NCI-H526 (cell line): ENCODE data around the gene TRIM24.
"Not testable (repeated sequence)": the region's sequence is repeated elsewhere in the genome, so short reads cannot be mapped to it uniquely, and the experiment has no call there.

Experiments
- DNase-seq, 2 experiments: peaks; one replicate each; lab custom pipeline; 2025; lab: John Stamatoyannopoulos, UW

Gene TRIM24

DNA sequence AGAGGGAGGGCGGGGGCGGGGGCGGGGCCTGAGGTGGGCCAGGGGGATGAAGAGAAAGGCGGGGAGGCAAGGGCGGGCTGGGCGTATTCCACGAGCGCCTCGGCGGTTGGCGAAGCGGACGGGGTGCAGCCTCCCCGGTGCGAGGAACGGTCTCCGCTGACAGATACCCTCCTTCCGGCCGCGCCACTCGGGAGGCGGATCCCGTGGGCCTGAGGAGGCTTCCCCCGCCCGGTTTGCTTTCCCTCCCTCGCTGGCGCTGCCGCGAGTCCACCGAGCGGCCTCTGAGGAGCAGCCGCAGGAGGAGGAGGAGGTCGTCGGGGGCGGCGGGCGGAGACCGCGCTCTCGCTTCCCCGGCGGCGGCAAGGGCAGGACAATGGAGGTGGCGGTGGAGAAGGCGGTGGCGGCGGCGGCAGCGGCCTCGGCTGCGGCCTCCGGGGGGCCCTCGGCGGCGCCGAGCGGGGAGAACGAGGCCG lies at the start of gene TRIM24:
TSS of gene TRIM24 (plus strand) at position 84 of the 473 bp plus-strand sequence. CDS start at position 374, 290 bp downstream.
- no peak for DNase-seq

DNA sequence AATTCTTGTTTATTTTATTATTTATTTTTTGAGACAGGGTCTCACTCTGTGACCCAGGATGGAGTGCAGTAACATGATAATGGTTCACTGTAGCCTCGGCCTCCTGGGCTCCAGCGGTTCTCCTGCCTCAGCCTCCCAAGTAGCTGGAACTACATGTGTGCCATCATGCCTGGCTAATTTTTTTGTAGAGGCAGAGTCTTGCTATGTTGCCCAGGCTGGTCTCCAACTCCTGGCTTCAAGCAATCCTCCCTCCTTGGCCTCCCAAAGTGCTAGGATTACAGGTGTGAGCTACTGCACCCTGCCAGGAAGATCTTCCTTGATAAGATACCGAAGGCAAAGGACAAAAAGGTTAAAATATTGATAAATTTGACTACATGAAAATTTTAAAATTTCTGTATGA lies 48.0 kb upstream of the TRIM24 start:
- DNase-seq, result not testable (repeated sequence)

DNA sequence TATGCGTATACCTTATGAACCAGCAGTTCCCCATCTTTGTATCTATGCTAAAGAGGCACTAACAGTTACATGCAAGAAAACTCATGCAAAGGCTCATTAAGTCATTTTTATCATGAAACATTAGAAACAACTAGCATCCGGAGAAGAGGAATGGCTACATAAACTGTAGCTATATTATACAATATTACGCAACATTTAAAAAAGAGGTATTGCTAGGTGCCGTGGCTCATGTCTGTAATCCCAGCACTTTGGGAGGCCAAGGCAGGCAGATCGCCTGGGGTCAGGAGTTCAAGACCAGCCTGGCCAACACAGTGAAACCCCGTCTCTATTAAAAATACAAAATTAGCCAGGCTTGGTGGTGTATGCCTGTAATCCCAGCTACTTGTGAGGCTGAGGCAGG lies 47.1 kb upstream of the TRIM24 start:
- DNase-seq, result not testable (repeated sequence)

DNA sequence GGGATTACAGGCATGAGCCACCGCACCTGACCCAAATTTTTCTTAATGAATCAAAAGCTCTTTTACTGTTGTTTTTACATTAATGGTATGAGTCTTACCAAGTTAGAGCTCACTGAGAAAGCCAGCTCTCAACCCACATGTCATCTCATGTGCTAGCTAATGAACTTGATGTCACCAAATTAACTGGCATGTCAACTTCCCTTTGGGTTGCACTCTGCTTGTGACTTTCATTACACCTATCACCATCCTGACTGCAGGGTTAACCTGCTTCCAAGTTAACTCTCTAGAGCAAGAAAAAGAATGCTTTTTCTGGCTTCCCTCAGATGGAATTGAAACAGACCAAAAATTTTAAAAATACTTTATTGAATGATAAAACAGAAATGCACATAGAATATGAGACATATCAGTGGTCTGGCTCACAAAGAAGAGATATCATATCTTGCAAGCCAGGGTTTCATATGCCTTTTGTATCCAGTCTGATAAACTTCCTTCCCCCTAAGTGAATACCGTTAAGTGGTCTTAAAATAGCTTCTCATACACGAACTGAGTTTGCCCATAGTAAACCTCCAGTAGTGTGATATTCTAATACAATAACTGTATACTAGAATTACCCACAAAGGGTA lies 42.9 kb upstream of the TRIM24 start:
- no peak for DNase-seq

DNA sequence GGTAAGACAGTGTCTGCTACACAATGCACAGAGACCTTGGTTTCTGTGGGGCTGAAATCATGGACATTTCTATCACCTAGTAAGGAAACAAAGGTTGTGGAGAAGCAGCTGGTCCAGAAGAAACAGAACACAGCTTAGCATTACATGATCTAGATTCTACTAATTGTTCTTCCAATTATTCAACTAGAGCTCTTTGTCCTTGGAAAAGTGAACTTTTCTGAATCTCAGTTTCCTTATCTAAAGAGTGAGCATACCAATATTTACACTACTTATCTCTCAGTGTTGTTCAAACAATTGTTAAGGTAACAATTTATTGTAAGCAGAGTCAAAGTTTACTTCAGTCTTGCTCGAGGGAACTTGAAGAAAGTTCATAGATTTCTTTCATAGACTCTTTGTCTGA lies 42.3 kb upstream of the TRIM24 start:
- no peak for DNase-seq

DNA sequence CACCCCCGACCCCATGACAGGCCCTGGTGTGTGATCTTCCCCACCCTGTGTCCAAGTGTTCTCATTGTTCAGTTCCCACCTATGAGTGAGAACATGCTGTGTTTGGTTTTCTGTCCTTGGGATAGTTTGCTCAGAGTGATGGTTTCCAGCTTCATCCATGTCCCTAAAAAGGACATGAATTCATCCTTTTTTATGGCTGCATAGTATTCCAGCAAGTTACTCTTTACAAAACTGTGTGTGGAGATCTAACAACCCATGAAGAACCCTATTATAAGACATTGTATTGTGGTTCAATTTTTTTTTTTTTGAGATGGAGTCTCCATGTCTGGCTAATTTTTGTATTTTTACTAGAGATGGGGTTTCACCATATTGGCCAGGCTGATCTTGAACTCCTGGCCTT lies 41.7 kb upstream of the TRIM24 start:
- DNase-seq, result not testable (repeated sequence)

DNA sequence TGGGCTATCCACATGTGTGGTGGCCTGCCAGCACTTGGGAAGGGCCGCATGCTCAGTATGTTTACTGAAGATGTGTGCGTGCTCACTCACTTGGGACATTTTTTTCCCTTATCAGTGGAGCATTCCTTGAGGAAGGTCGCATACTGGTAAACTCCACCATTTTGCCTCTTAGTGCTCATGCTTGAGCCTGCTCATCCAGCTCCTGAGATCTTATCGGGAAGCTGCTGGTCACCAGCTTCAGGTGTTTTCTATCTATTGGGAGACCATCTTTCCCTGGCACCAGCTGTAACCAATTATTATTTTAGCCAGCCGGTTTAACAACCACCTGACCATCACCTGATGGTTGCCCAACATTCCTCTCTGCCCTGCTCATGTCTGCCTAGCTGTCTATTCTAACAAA lies 35.0 kb upstream of the TRIM24 start:
- no peak for DNase-seq

DNA sequence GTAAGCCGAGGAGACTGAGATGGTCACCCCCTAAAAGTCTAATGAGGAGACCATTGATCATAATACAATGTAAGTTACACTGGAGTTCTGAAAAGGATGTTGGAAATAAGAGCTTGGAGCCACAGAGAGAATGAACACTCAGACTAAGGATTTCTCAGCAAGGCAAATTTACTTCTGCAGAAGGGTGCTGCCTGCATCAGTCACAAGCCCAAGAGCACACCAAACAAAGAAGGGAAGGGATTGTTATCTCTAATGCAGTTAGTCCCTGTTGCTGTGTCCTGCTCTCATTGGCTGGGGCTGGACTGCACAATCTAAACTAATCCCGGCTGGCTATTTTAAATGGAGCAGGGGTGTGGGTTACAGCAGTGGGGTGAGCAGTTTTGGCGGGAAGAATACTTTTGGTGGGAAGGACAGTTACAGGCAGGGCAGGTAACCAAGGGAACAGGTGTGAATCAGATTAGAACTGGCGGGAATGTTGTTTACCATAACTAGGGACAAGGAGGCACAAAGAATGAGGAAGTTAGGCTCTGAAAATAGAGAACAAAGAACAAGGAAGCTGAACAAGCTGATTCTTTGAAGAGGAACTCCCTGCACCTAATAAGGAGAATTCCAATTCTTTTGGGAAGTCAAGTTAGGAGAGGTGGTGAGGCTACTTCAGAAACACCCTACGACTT lies 30.3 kb upstream of the TRIM24 start:
- no peak for DNase-seq

DNA sequence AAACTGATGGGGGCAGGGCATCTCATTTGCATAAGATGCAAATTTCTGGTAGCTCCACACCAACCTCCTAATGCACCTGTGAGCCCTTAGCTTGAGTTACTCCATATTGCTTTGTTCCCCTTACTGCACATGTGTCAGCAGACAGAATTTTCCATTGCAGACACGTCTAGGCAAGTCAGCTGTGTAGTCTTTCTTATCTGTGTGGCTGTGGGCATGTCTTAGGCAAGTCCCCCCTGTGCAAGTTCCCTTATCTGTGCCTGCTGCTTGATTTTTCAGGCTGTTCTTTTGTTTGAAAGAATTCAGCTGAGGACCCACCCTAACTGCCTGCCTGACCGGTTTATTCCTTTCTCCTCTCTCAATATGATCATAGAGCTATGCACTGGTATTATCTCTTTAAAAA lies 28.5 kb upstream of the TRIM24 start:
- DNase-seq, result peak; percentile 58 to 66

DNA sequence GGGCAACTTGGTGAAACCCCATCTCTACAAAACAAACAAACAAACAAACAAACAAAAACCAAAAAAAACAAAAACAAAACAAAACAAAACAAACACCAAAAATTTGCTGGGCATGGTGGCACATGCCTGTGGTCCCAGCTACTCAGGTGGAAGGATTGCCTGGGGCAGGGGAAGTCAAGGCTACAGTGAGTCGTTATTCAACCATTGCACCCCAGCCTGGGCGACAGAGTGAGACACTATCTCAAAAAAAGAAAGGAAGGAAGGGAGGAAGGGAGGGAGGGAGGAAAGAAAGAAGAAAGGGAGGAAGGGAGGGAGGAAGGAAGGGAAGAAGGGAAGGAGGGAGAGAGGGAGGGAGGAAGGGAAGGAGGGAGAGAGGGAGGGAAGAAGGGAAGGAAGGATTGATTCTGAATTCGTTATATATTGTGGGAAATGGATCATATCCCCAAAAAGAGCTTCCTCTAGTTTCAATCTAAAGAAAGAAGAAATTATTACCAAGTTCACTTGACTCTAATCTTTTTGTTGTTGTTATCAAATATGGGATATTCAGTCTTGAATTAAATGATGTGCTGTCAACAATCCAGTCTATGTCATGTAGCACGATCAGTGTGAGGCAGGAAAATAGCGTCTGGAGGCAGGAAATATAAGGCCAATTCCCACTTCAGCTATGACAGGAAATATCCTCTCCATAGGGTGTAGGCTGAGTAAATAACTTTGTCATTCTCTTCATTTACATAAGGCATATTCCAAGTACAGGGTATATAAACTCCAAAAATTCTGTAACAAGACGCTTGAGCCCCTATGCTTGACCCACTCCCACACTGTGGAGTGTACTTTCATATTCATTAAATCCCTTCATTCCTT lies 26.2 kb upstream of the TRIM24 start:
- DNase-seq, result no peak

DNA sequence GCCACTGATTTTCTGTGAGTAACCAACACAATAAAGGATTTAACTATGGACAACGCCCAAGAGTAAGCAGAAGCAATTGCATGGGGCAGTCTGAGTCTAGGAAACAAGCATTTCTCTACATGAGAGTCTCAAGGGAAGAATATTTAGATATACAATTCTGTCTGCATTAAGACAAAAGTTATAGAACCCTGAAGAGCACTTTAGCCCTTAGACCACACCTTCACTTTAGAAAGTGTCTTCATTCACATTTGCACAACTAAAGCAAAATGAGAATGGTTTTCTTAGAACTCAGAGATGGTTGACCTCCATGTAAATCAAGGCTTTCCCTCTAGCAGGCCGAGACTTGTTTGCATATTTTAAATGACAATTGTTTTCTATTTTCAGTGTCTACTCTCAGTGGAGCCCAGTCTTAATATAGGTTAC lies 25.5 kb upstream of the TRIM24 start:
- DNase-seq, result no peak

DNA sequence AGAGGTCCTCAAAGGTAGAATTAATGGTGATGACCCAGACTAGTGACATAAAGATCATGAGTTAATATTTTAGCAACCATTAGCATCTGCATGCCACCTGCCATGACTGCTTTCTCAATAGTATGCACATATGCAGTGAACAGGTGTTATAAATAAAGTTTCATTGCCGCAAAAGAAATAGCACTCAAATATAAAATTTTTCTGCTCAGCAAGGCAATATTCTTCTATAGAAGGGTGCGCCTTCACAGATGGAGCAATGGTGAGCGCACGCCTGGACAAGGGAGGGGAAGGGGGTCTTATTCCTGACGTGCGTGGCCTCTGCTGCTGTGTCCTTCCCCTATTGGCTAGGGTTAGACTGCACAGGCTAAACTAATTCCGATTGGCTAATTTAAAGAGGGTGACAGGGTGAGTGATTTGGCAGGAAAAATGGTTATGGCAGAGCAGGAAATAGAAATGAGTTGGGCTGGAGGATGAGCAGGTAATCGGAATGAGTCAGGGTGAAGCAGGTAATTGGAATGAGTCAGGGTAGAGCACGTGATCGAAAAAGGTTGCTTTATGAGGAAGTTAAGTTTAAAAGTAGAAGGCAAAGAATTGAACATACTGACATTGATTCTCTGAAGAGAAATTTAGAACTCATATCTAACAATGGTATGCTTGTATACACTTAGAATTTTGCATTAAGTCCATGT lies 24.7 kb upstream of the TRIM24 start:
- DNase-seq, result no peak

DNA sequence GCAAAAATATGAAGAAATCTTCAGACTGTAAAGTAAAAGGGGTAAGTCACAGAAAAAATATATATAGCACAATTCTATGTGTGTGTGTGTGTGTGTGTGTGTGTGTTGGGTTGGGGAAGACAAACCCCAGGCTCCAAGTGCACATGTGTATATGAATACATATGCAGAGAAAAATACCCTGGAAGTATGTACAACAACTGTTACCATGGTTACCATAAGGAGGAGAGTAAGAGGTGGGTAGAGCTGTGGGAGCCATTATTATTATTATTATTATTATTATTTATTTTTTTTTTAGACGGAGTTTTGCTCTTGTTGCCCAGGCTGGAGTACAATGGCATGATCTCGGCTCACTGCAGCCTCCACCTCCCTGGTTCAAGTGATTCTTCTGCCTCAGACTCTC lies 23.7 kb upstream of the TRIM24 start:
- DNase-seq, result no peak

DNA sequence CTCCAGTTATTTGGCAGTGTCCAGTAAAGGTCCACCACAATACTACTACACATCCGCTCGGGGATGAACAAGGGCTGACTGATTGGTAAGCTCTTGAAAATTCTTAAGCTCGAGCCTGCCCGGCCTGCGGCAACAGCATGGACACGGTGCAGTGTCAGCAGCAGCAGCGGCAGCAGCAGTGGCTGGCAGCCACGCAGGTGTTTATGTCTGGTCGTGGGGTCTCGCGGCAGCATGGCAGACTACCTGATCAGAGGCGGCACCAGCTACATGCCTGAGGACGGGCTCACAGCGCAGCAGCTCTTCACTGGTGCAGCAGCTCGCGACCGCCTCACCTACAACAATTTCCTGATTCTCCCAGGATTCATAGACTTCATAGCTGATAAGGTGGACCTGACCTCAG lies 19.6 kb upstream of the TRIM24 start:
- no peak for DNase-seq

DNA sequence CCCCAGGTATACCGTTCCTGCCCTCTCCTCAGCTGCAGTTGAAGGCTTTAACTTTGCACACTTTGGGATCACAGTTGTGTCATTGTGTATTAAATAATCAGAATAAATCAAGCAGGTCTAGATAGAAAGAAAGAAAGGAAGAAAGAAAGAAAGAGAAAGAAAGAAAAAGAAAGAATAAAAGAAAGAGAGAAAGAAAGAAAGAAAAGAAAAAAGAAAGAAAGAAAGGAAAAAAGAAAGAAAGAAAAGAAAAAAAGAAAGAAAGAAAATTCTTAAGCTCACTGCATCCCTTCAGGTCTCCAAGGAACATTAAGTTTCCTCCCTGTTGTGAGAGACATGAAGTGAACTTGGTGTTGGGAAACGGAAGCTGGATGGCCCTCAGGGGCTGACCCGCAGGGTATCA lies 17.2 kb upstream of the TRIM24 start:
- no peak for DNase-seq

DNA sequence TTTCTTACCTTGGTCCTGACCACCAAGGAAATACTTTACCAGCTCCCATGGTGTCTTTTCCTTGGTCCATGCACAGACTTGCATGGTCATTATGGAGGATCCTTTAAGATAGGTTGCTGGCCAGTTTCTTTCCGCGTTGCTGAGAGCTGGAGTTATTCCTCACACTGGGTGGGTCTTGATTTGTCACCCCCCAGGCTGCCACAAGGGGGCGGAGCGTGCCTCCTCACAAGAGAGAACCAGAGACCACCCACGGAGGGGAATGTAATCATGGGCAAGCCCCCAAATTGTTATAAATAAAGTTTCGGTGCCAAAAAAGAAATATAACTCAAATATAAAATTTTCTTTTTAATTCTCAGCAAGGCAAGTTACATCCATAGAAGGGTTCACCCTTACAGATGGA lies 10.5 kb upstream of the TRIM24 start:
- peak in 1 of 2 experiments; percentile 29 for DNase-seq

DNA sequence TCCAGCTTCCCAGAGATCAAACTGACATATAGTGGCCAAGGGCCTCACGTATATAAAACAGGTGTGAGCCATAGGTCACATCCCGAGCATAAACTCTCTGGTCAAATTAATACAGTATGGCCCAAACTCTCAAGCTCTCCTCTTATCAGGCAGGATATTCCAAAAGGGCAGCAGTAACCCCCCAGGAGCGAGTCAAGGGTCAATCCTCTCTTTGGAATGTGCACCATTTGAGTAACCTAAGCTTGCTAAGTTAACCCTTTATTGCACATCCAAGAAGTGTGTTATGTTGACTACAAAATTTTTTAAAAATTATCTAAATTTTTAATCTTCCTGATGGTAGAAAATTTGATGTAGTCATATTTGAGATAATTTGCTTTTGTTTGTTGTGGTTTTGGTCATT lies 4.5 kb upstream of the TRIM24 start:
- DNase-seq, result no peak

DNA sequence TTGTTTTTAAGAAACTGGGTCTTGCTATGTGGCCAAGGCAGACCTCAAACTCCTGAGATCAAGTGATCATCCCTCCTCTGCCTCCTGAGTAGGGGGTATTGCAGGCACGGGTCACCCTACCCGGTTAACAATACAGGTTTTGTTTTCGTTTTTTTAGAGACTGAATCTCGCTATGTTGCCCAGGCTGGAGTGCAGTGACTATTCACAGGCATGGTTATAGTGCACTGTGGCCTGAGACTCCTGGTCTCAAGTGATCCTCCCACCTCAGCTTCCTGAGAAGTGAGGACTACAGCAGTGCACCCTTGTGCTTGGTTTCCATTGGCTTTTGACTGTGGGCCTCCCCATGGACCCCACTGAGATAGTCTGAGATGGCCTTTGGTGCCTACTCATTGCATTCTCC lies 3.8 kb upstream of the TRIM24 start:
- no peak for DNase-seq

DNA sequence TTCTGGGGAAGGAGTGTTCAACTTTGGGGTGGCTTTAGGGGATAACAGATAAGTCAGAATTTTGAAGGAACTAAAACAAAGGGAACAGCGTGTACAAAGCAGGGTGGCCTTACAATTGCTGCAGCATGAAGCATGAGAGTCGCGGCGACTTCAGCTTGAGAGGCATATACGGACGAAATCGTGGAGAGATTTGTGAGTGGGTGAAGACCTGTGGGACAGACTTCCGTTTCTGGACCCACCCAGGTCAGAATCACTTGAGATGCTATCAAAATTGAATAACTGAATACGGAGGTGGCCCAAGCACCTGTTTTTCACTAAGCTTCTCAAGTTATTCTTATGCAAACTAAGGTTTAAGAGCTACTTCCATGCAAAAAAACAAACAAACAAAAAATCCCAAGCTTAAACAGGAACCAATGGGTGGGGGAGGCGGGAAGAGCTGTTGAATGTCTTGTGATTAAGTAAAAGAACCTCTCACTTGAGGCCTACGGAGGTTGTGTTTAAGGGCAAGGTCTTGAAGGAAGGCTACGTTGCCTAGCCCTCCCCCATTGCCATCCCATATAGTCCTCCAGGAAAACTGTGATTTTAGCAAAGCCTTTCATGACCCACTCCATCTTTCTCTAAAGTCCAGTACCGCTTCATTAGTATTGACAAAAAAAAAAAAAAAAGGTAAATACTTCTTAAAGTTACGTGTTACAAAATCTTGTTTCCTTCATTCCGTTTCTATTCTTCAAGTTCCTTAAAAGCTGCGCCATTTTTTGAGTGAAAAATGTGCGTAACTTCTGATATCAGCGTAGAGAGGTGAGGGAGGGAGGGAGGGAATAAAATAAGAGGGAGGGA lies 1.3 kb upstream of the TRIM24 start:
- DNase-seq, result peak in 1 of 2 experiments; percentile 9

DNA sequence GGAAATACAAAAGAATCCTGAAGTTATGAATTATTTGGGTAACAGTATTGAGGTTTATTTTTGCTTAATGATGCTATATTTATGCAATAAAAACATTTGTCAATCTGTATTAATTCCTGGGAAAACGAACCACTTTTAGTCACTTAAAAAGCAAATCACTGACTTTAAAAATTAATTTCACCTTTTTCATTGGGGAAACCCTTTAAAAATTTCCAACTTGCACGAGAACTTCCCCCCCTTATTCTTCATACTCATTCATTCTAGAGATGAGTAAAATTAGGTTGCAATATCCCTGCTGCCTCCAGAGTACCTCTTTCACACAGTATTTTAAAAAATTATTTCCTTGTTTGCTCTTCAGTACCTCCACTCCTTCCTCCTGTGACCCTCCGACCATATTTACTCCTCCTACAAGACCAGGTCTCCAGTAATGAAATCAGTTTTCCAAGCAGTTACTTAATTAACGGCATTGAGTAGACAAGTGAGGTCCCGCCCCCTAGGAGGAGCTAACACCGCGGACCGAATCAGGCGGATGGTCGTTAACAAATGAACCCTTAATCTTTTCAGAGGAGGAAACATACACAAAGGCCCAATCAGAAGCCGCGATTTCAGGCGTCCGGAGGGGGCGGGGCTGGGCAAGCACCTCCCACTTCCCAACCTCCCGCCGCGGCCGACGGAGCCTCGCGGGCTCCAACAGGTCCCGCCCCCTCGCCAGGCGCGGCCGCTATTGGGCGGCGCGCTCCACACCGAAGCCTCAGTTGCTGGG lies 465 bp upstream of the TRIM24 start:
- peak; percentile 97 to 99 for DNase-seq
